BLaER1 treated with 17β-estradiol and CSF1 and Interleukin-3, amounts not matched to agents 10 nM and 100 nM (cell line): ENCODE data around the gene TCEA2.

Experiments
- H3K27ac ChIP-seq, 11 experiments: shearing (Covaris generic); formaldehyde crosslinking; 2 replicates each; pipeline ENCODE4 v1.8.1; 2022
- H3K27me3 ChIP-seq, 11 experiments: shearing (Covaris generic); formaldehyde crosslinking; 2 replicates each; pipeline ENCODE4 v1.8.1; 2022
- H3K36me3 ChIP-seq, 11 experiments: shearing (Covaris generic); formaldehyde crosslinking; 2 replicates each; pipeline ENCODE4 v1.8.1; 2022
- H3K4me1 ChIP-seq, 10 experiments: shearing (Covaris generic); formaldehyde crosslinking; 2 replicates each; pipeline ENCODE4 v1.8.1; 2022
- H3K4me2 ChIP-seq, 11 experiments: shearing (Covaris generic); formaldehyde crosslinking; 2 replicates each; pipeline ENCODE4 v1.8.1; 2022
- H3K4me3 ChIP-seq, 10 experiments: shearing (Covaris generic); formaldehyde crosslinking; 2 replicates each; pipeline ENCODE4 v1.8.1; 2022
- H3K9ac ChIP-seq, 11 experiments: shearing (Covaris generic); formaldehyde crosslinking; 2 replicates each; pipeline ENCODE4 v1.8.1; 2022
- H3K9me3 ChIP-seq, 11 experiments: shearing (Covaris generic); formaldehyde crosslinking; replicated peaks in 1 of 11; 2 replicates each; pipeline ENCODE4 v1.8.1; 2022
- H4K20me1 ChIP-seq, 11 experiments: shearing (Covaris generic); formaldehyde crosslinking; 2 replicates each; pipeline ENCODE4 v1.8.1; 2022
- Cebpa-rat ChIP-seq, 11 experiments: shearing (Covaris generic); IDR thresholded peaks; 2 replicates each; pipeline ENCODE4 v1.8.1; 2022

The TCEA2 gene

GRCh38 chr20:64045346-64046011 is 17.5 kb upstream of the TCEA2 start:
- Histone ChIP-seq H3K9ac (no peak overlapping the region), H3K4me2 (peak overlapping the region in 9 of 11 experiments; percentile 10 to 72 (median 55); a peak in 13 of 22 replicates), H3K27me3 (peaks cover 78 to 97% (median 95%) of the 10 kb centered on the region in 11 experiments), H3K9me3 (no peaks in the 10 kb centered on the region), H3K4me1 (peaks cover 33 to 73% (median 53%) of the 10 kb centered on the region in 10 experiments), H3K36me3 (no peaks in the 10 kb centered on the region), H3K4me3 (no peak overlapping the region), H3K27ac (no peak overlapping the region), H4K20me1 (peaks cover 0 to 34% (median 6%) of the 10 kb centered on the region in 11 experiments; a peak in 12 of 22 replicates)
- no peak for TF ChIP-seq Cebpa-rat (IDR thresholded peaks at IDR 0.05)

- Histone ChIP-seq H3K4me1 (peaks cover 22 to 73% (median 52%) of the 10 kb centered on the region in 10 experiments), H3K9ac (no peak overlapping the region), H3K27me3 (peaks cover 78 to 97% (median 95%) of the 10 kb centered on the region in 11 experiments), H3K4me3 (no peak overlapping the region), H3K9me3 (no peaks in the 10 kb centered on the region), H3K27ac (no peak overlapping the region), H3K36me3 (no peaks in the 10 kb centered on the region), H3K4me2 (no peak overlapping the region), H4K20me1 (peaks cover 0 to 39% (median 6%) of the 10 kb centered on the region in 11 experiments; a peak in 12 of 22 replicates)
- TF ChIP-seq Cebpa-rat (IDR thresholded peaks at IDR 0.05), result no peak
Observed at GRCh38 chr20:64047046-64047389, 16.0 kb upstream of the TCEA2 start.

- Histone ChIP-seq H3K36me3 (no peaks in the 10 kb centered on the region), H3K4me2 (peak overlapping the region; percentile 9 to 56 (median 44); a peak in 13 of 22 replicates), H3K27me3 (peaks cover 83 to 100% (median 98%) of the 10 kb centered on the region in 11 experiments), H4K20me1 (peaks cover 0 to 39% (median 6%) of the 10 kb centered on the region in 11 experiments; a peak in 12 of 22 replicates), H3K4me1 (peaks cover 17 to 76% (median 54%) of the 10 kb centered on the region in 10 experiments), H3K4me3 (peak overlapping the region in 2 of 10 experiments; percentile 37 to 44; a peak in 3 of 20 replicates), H3K27ac (no peak overlapping the region), H3K9ac (no peak overlapping the region), H3K9me3 (no peaks in the 10 kb centered on the region)
- no peak for TF ChIP-seq Cebpa-rat (IDR thresholded peaks at IDR 0.05)
Observed at GRCh38 chr20:64047968-64048401, 15.0 kb upstream of the TCEA2 start.

- Histone ChIP-seq H3K9ac (peak overlapping the region in 1 of 11 experiments; percentile 48; a peak in 1 of 22 replicates), H3K4me1 (peaks cover 17 to 76% (median 54%) of the 10 kb centered on the region in 10 experiments), H3K27ac (no peak overlapping the region), H3K4me3 (peak overlapping the region in 6 of 10 experiments; percentile 9 to 44 (median 28); a peak in 7 of 20 replicates), H3K36me3 (no peaks in the 10 kb centered on the region), H3K27me3 (peaks cover 79 to 100% (median 98%) of the 10 kb centered on the region in 11 experiments), H3K4me2 (peak overlapping the region; percentile 9 to 56 (median 44); a peak in 17 of 22 replicates), H4K20me1 (peaks cover 0 to 39% (median 6%) of the 10 kb centered on the region in 11 experiments; a peak in 12 of 22 replicates), H3K9me3 (no peaks in the 10 kb centered on the region)
- no peak for TF ChIP-seq Cebpa-rat (IDR thresholded peaks at IDR 0.05)
Observed at GRCh38 chr20:64048402-64049044, 14.5 kb upstream of the TCEA2 start.

GRCh38 chr20:64049060-64049877 is 13.7 kb upstream of the TCEA2 start, which contains the start of gene SOX18:
TSS of gene SOX18 (minus strand) at chr20:64049639. CDS start at chr20:64049516, 123 bp downstream.
- Histone ChIP-seq H4K20me1 (peaks cover 0 to 39% (median 6%) of the 10 kb centered on the region in 11 experiments; a peak in 12 of 22 replicates), H3K4me2 (peak within 1 kb of the TSS; percentile 76 to 98 (median 88)), H3K9me3 (no peaks in the 10 kb centered on the region), H3K4me1 (peaks cover 25 to 76% (median 59%) of the 10 kb centered on the region in 10 experiments), H3K4me3 (peak within 1 kb of the TSS; percentile 48 to 69 (median 58)), H3K27me3 (peaks cover 73 to 100% (median 98%) of the 10 kb centered on the region in 11 experiments), H3K27ac (no peak within 1 kb of the TSS), H3K36me3 (no peaks in the 10 kb centered on the region), H3K9ac (peak within 1 kb of the TSS in 9 of 11 experiments; percentile 36 to 71 (median 56); a peak in 15 of 22 replicates)
- no peak for TF ChIP-seq Cebpa-rat (IDR thresholded peaks at IDR 0.05)

- H3K9me3 ChIP-seq, result no peaks in the 10 kb centered on the region
- H4K20me1 ChIP-seq, result peaks cover 0 to 39% (median 6%) of the 10 kb centered on the region in 11 experiments; a peak in 11 of 22 replicates
- TF ChIP-seq Cebpa-rat (IDR thresholded peaks at IDR 0.05), result no peak
- no peaks in the 10 kb centered on the region for H3K36me3 ChIP-seq
- H3K4me3 ChIP-seq, result peak overlapping the region in 9 of 10 experiments; percentile 54 to 69 (median 59); a peak in 17 of 20 replicates
- peaks cover 73 to 99% (median 94%) of the 10 kb centered on the region in 11 experiments for H3K27me3 ChIP-seq
- H3K4me2 ChIP-seq, result peak overlapping the region; percentile 76 to 98 (median 86)
- no peak overlapping the region for H3K27ac ChIP-seq
- peak overlapping the region in 8 of 11 experiments; percentile 35 to 71 (median 50); a peak in 14 of 22 replicates for H3K9ac ChIP-seq
- peaks cover 24 to 76% (median 62%) of the 10 kb centered on the region in 10 experiments for H3K4me1 ChIP-seq
Observed at GRCh38 chr20:64049878-64050260, 13.1 kb upstream of the TCEA2 start.

- H3K27ac ChIP-seq, result no peak overlapping the region
- H3K9ac ChIP-seq, result peak overlapping the region in 7 of 11 experiments; percentile 35 to 71 (median 55); a peak in 11 of 22 replicates
- no peaks in the 10 kb centered on the region for H3K9me3 ChIP-seq
- H3K36me3 ChIP-seq, result no peaks in the 10 kb centered on the region
- H4K20me1 ChIP-seq, result peaks cover 0 to 39% (median 6%) of the 10 kb centered on the region in 11 experiments; a peak in 11 of 22 replicates
- no peak for TF ChIP-seq Cebpa-rat (IDR thresholded peaks at IDR 0.05)
- H3K4me2 ChIP-seq, result peak overlapping the region; percentile 76 to 98 (median 86)
- H3K4me3 ChIP-seq, result peak overlapping the region in 7 of 10 experiments; percentile 54 to 69 (median 61); a peak in 12 of 20 replicates
- peaks cover 19 to 76% (median 65%) of the 10 kb centered on the region in 10 experiments for H3K4me1 ChIP-seq
- peaks cover 73 to 95% (median 89%) of the 10 kb centered on the region in 11 experiments for H3K27me3 ChIP-seq
Observed at GRCh38 chr20:64050261-64051032, 12.6 kb upstream of the TCEA2 start.
